Peyer's patch (tissue), 4 donors: ENCODE measurements around the gene AADACL3. TPM values are rescaled to one million over a fixed set of nuclear protein-coding genes. Genes with fewer than 3 reads are reported as not detected.

ENCODE experiments used
- DNase-seq, 3 donors: peaks; one replicate each; pipeline ENCODE4 v3.0.0-alpha.2; 2017 to 2019
- H3K27ac ChIP-seq, 4 donors: fragments of 200-600 bp; sonication (generic); one replicate each; pipeline ENCODE4 v1.5.1; 2016 to 2019
- H3K27me3 ChIP-seq, 2 donors: fragments of 200-600 bp; sonication (generic); one replicate each; pipeline ENCODE4 v1.5.1; 2019
- H3K36me3 ChIP-seq, 3 donors: fragments of 200-600 bp; sonication (generic); one replicate each; pipeline ENCODE4 v1.5.1; 2016 to 2019
- H3K4me1 ChIP-seq, 4 donors: fragments of 200-600 bp; sonication (generic); one replicate each; pipeline ENCODE4 v1.5.1; 2016 to 2019
- H3K4me3 ChIP-seq, 4 donors: fragments of 200-600 bp; sonication (generic); 1 replicate in 3 of 4; 2 replicates in 1 of 4; pipeline ENCODE4 v1.5.1; 2016 to 2019; ENCODE audit warnings: mild to moderate bottlenecking in 1 of 4
- H3K9me3 ChIP-seq, 4 donors: fragments of 200-600 bp; sonication (generic); one replicate each; pipeline ENCODE4 v1.5.1; 2016 to 2019; ENCODE audit warnings: mild to moderate bottlenecking in 1 of 4
- POLR2A ChIP-seq, 2 donors: fragments of 450-650 bp; IDR thresholded peaks; one replicate each; pipeline ENCODE4 v1.5.1; 2017; ENCODE audit warnings: antibody characterized with exemption in 2 of 2, mild to moderate bottlenecking in 2 of 2, moderate library complexity in 2 of 2
- small RNA-seq, 2 donors: library from RNA; depleted of rRNA; stranded (forward); fragments of <200 nt; gene quantifications; one replicate each; pipeline ENCODE3, GENCODE V24; 2016
- total RNA-seq, 4 donors: library from RNA; depleted of rRNA; stranded (reverse); fragments of >200 nt; gene quantifications; one replicate each; pipeline ENCODE4 v1.1.0, GENCODE V29; 2016
- TF ChIP-seq, protein P1 (sequence below), 6 experiments: fragments of 450-650 bp in 4 of 6; fragments of 200-600 bp in 2 of 6; sonication (generic) in 1 of 6; IDR thresholded peaks; one replicate each; pipeline ENCODE4 v1.5.1; 2017 to 2019; ENCODE audit warnings: antibody characterized with exemption in 6 of 6, mild to moderate bottlenecking in 3 of 6, moderate library complexity in 1 of 6

Gene AADACL3
- total RNA-seq, 4 donors from 2014 or later: not detected

DNA sequence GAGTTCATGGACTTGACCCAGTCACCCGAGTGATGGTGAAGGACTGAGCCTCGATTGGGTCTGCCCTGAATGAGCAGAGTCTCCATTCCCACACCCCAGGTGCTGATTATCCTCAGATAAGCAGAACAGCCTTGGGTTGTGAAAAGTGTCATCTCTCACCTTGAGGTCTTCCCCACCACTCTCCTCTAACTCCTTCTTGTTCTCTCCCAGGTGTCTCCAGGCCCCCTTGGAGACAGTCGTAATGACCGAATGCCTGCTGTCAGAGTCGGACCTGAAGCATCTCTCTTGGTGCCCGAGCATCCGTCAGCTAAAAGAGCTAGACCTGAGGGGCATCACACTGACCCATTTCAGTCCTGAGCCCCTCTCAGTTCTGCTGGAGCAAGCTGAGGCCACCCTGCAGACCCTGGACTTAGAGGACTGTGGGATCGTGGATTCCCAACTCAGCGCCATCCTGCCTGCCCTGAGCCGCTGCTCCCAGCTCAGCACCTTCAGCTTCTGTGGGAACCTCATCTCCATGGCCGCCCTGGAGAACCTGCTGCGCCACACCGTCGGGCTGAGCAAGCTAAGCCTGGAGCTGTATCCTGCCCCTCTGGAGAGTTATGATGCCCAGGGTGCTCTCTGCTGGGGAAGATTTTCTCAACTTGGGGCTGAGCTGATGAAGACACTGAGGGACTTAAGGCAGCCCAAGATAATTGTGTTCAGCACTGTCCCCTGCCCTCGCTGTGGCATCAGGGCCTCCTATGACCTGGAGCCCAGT lies 61.1 kb downstream of the AADACL3 start:
- TF ChIP-seq, protein P1, sequence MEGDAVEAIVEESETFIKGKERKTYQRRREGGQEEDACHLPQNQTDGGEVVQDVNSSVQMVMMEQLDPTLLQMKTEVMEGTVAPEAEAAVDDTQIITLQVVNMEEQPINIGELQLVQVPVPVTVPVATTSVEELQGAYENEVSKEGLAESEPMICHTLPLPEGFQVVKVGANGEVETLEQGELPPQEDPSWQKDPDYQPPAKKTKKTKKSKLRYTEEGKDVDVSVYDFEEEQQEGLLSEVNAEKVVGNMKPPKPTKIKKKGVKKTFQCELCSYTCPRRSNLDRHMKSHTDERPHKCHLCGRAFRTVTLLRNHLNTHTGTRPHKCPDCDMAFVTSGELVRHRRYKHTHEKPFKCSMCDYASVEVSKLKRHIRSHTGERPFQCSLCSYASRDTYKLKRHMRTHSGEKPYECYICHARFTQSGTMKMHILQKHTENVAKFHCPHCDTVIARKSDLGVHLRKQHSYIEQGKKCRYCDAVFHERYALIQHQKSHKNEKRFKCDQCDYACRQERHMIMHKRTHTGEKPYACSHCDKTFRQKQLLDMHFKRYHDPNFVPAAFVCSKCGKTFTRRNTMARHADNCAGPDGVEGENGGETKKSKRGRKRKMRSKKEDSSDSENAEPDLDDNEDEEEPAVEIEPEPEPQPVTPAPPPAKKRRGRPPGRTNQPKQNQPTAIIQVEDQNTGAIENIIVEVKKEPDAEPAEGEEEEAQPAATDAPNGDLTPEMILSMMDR (IDR thresholded peaks at IDR 0.05): no peak
- no peak for TF ChIP-seq POLR2A (IDR thresholded peaks at IDR 0.05)
- DNase-seq: no peak
- no peaks in the 10 kb centered on the region for H3K9me3 ChIP-seq
- H3K27me3 ChIP-seq: no peaks in the 10 kb centered on the region
- no peak overlapping the region for H3K4me3 ChIP-seq
- no peak overlapping the region for H3K27ac ChIP-seq
- no peaks in the 10 kb centered on the region for H3K36me3 ChIP-seq
- no peaks in the 10 kb centered on the region for H3K4me1 ChIP-seq

Small RNA genes lying within 50 kb of the gene (small RNA-seq; reads per million reads assigned to genes)
- 0 reads per million in 2 donors for gene AC244670.1

Other genes starting within 250 kb of the AADACL3 start
- 100 to 1,000 TPM in 2 of 4 donors, 10 to 100 TPM in 2; 34.7 to 179 (median 108) TPM for gene DHRS3, start 97.9 kb upstream of the AADACL3 start, total RNA-seq
- gene AADACL4, start 72.0 kb upstream of the AADACL3 start, total RNA-seq: not detected
- not detected for gene CFAP107, start 30.1 kb downstream of the AADACL3 start, total RNA-seq
- not detected for gene PRAMEF12, start 57.6 kb downstream of the AADACL3 start, total RNA-seq
- not detected for gene PRAMEF1, start 75.3 kb downstream of the AADACL3 start, total RNA-seq
- gene PRAMEF11, start 115.3 kb downstream of the AADACL3 start, total RNA-seq: not detected
- not detected for gene HNRNPCL1, start 132.6 kb downstream of the AADACL3 start, total RNA-seq
- not detected for gene PRAMEF2, start 141.0 kb downstream of the AADACL3 start, total RNA-seq
- gene PRAMEF4, start 170.1 kb downstream of the AADACL3 start, total RNA-seq: not detected
- gene PRAMEF10, start 182.2 kb downstream of the AADACL3 start, total RNA-seq: not detected
- gene PRAMEF7, start 200.5 kb downstream of the AADACL3 start, total RNA-seq: not detected
- gene PRAMEF6, start 231.5 kb downstream of the AADACL3 start, total RNA-seq: not detected